GM18907 (cell line): ENCODE data around the gene DLG4.

Experiments
- ATAC-seq: cut with Tn5 transposase; IDR thresholded peaks from one replicate; pipeline ENCODE4 v1.9.1; 2021; ENCODE audit warnings: mild to moderate bottlenecking, moderate library complexity; ENCODE audit not compliant: unreplicated experiment

The DLG4 gene

GRCh38 chr17:7219812-7220592 is at the start of gene DLG4, which contains the start of gene ACADVL:
DLG4 (minus strand) TSS chr17:7219836.
ACADVL (plus strand) TSS chr17:7219938; CDS start chr17:7219985, 47 bp downstream.
- ATAC-seq: peak; percentile 46

GRCh38 chr17:7266784-7267183 is 47.1 kb upstream of the DLG4 start:
- no peak for ATAC-seq

GRCh38 chr17:7263801-7264078 is 44.1 kb upstream of the DLG4 start:
- ATAC-seq: no peak

- ATAC-seq: no peak
Measured at GRCh38 chr17:7262935-7263800, 43.5 kb upstream of the DLG4 start.

GRCh38 chr17:7262192-7262934 is 42.7 kb upstream of the DLG4 start, which contains the start of gene CLDN7:
CLDN7 (minus strand) TSS chr17:7262478; CDS start chr17:7262043, 435 bp downstream.
- no peak for ATAC-seq

DNA sequence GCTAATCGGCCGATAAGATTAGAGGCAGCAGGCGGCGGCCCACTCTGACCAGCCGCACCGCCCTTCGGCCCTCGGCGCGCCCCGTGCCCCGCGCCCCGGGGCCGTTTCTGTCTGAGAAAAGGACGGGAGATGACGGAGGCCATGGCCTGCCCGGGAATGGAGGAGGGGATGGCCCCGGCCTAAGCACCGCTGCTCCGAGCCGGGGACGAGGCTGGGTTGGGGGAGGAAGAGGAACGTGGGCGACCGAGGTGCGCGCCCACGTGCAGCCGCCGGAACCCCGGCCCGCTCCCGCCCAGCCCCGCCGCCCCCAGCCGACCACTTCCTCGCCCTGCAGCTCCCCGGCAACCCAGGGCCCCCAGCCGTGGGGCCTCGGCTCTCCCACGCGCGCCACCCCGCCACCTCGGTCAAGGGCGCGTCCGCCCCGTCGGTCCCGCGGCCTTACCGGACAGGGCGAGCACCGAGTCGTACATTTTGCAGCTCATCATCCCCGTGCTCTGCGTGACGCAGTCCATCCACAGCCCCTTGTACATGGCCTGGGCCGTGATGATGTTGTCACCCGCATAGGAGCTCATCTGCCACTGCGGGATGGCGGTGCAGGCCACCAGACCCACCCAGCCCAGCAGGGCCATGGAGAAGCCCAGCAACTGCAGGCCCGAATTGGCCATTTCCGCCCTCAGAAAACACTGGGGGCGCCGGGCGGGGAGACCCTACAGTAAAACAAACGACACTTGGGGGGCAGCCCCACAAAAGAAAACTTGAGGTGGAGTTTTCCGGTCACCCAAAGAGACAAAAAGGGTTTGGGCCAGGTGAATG is 41.9 kb upstream of the DLG4 start:
- no peak for ATAC-seq

GRCh38 chr17:7260651-7261378 is 41.2 kb upstream of the DLG4 start:
- no peak for ATAC-seq

GRCh38 chr17:7260151-7260550 is 40.5 kb upstream of the DLG4 start:
- ATAC-seq: no peak

DNA sequence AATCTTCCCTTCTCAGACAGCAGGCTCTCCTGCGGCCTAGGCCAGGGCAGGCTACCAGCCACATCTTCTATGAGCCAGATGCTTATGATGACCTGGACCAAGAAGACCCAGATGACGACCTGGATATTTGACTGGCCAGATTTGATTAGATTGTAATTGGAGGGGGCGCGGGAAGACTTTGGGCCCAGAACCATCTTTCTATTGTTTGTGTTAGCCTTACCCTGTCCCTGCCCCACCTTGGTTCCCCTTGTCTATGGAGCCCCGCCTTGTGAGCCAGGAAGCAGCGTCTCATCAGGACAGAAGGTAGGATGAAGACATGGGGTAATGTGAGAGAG is 39.9 kb upstream of the DLG4 start:
- no peak for ATAC-seq

- no peak for ATAC-seq
Measured at GRCh38 chr17:7258731-7259554, 39.3 kb upstream of the DLG4 start.

GRCh38 chr17:7256766-7257456 is 37.3 kb upstream of the DLG4 start:
- ATAC-seq: no peak

GRCh38 chr17:7254511-7254910 is 34.9 kb upstream of the DLG4 start:
- no peak for ATAC-seq

DNA sequence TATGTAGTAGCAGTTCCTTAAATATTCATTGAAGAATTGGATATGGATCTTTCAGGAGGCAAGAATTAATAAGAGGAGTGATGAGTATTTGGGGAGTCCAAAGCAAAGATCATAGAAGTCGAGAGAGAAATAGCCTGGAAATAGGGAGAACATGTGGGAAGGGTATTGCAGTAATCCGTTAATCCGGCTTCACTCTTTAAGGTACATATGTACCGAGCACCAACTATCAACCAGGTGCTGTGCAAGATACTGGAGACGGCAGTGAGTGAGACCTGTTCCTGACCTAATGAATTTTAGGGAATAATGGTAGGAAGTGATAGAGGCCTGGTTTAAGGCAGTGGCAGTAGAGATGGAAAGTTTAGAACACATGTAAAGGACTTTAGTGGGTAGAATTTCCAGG is 33.4 kb upstream of the DLG4 start:
- ATAC-seq: no peak

- ATAC-seq: peak; percentile 60
Measured at GRCh38 chr17:7252176-7253043, 32.8 kb upstream of the DLG4 start, which contains the start of gene ELP5. ELP5 (plus strand) TSS chr17:7252215; CDS start chr17:7252551, 336 bp downstream.

DNA sequence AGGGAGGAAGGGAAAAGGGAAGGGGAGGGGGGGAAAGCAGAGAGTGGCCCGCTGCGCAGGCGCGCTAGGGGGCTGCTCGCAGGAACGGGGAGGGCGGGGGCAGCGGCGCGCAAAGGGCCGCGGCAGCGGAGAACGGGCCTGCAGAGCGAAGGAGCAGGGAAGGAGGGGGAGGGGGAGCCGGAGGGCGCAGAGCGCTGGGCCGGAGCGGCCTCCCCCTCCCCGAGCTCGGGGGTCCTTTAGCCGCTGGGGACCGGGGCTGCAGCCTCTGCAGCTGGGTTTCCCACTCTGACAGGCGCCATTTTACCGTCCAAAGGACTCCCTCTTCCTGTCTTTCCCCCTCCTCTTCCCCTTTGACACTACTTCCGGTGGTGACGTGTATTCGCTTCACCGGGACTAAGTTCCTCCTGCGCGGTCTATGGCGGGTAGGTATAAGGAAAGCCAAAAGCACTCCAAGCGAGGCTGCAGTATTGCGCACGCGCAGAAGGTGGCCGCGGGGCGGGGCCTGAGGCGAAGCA is 32.1 kb upstream of the DLG4 start, which contains the start of gene CTDNEP1:
Gene CTDNEP1, minus strand, starts transcription at position 74 of the 515 bp plus-strand sequence. CDS start 438 bp downstream, outside the sequence.
- ATAC-seq: peak; percentile 84

- ATAC-seq: no peak
Measured at GRCh38 chr17:7250695-7251627, 31.3 kb upstream of the DLG4 start.
